Inferior parietal cortex (tissue), 1 donor: ENCODE measurements around the gene PARD3B.

Experiments used
- DNase-seq: peaks from one replicate; pipeline ENCODE4 v3.0.0-alpha.2; 2016; ENCODE audit errors: extremely low spot score

The PARD3B gene

DNA sequence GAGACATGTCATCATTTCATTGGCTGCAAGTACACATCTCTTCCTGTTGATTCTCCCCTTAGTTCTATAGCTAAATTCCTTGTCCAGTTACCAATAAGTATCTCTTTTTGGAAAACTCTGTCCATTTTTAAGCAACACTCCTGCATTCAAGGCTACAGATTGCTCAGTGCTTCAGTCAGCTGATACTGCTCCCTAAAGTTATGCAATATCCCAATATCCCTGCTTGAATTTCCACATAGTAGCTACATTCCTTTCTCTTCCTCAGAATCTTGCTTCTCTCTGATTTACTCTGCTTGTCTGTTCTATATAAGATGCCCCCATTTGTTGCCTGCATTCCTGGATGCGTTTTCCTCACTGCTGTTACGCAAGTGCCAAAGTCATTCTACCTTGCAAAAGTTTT lies 109.8 kb downstream of the PARD3B start:
- DNase-seq = no peak

DNA sequence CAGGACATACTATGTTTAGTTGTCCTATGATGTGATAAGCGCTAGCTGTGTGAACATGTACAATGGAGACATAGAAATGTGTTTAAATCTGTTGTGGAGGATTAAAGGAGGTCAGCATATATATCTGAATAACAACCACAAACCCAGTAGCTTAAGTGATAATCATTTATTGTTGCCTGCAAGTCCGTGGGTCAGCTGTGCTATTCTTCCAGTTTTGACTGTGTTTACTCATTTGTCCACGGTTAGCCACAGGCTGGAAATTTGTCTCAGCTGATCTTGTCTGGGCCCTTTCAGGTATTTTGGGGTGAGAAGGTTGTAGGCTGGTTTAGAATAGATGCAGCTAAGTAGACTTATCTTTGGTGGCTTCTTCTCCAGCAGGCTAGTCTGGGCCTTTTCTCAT lies 110.4 kb downstream of the PARD3B start:
- no peak for DNase-seq

DNA sequence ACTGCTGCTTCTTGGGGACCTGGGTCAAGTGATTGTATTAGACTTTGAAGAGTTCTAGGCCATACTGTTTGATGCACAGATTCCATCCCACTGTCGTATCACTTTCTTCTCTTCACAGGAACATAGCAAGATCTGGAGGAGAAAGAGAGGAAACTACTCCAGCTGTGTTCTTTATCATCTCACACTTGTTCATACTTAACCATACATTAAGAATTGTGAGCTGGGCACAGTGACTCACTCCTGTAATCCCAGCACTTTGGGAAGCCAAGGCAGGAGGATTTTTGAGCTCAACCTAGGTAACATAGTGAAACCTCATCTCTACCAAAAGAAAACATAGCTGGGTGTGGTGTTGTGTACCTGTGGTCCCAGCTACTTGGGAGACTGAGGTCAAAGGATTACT lies 111.7 kb downstream of the PARD3B start:
- no peak for DNase-seq

DNA sequence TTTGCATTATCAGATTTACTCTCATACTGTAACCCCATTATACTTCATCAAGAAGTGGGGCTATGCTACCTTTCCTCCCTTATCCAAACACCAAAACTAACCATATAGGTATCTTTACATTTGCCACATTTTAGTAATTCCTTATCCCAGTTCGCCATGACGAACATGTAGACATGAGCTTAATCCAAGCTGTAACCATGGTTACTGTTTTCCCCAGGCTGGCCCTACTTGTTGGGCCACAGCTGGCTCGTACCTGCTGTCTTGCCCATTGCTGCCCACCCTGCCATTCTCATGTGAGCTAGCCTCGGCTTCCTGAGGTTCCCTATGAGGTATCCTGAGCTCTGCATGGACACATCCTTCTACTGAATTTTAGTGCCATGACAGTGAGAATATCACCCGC lies 117.7 kb downstream of the PARD3B start:
- DNase-seq = no peak

DNA sequence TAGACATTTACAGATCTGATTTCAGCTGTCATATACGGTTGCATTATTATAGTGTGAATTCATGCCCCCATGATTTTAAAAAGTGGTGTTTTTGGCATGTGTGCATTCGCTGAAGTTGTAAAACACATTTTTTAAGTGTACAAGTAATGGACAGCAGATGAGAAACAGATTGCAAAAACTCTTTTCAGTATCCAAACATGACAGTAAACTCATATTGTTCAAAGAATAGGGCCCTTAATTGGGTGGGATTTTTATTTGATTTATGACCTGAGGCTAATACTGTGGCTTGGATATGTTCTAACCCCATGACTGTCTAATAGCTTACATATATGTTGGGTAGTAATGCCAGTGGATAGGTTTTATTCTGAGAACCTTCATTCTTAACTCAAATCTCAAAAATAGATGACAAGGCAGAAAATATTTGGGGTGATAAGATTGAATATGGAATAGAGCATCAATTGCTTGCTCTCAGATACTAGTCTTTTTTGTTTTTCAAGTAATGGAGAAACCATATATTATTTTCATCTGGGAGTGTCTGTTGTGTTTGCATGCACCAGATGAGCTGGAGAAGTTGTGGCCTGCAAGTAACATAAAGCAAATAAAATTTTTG lies 118.6 kb downstream of the PARD3B start:
- DNase-seq = no peak

DNA sequence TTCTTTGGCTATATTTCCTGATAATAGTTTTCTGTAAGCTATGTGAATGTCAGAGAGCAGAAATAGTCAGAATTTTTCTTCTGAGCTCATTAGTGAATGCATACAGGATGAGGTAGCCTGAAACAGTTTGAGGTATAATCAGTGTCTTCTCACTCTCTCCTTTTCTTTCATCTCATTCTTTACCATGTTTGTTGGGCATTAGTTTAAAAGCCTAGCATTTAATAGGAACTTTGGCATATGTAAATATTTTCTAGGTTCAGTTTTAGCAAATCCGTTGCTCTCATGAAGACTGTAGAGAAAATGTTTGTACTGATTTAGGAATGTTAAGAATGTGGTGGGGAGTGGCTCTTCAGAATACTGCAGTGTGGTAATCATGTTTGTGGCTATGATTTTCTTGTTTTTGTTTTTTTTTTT lies 119.4 kb downstream of the PARD3B start:
- no peak for DNase-seq

DNA sequence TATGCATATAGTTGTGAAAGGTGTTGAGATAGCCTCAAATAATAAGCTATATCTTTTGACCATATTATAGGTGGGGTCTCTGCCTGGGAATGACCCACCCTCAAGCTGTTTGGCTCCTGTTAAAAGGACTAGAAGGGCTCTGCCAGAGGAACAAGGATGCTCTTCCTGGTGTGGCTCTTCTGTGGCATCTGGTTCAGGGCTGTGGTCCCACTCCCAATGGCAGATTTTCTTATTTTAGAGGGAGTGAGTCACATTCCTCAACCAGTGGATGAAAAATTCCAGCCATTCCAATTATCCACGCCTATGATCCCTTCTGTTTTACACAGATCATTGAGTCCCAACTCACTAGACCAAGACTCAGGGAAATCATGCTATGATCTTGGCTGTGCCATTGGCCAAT lies 119.9 kb downstream of the PARD3B start:
- no peak for DNase-seq

DNA sequence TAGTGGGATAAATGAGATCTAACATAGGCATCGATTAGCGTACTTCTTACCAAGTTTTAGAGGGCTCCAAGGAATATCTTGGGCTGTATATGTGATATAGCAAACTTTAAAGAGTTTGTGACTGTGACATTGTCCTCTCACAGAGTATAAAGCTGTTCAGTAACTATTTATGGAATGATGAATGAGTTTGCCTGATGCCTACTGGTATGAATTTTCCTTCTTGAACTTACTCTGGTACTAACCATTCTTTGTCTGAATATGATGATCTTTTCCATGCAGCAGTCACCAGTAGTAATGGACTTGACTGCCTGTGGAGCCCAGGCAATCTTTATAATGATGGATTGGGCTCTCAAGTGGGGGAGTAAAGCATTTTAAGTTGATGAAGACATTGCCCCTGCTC lies 120.5 kb downstream of the PARD3B start:
- DNase-seq = no peak

DNA sequence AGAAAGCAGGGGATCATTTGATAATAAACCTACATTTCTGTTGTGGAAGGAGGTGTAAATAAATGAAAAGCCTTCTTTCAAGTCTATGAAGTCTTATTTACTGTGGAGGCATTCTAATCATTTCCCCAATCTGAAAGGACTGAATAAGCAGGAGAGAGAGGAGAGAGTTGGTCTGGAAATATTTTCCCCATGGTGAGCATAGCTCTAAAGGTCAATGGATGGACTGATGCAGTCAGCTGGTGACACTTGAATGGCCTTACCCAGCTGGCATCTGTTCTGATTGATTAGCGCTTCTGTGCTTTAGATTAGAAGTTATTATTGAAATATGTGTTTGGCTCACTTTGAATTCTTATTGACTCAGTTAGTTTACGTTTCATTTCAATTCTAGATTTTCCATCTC lies 122.7 kb downstream of the PARD3B start:
- DNase-seq = no peak

DNA sequence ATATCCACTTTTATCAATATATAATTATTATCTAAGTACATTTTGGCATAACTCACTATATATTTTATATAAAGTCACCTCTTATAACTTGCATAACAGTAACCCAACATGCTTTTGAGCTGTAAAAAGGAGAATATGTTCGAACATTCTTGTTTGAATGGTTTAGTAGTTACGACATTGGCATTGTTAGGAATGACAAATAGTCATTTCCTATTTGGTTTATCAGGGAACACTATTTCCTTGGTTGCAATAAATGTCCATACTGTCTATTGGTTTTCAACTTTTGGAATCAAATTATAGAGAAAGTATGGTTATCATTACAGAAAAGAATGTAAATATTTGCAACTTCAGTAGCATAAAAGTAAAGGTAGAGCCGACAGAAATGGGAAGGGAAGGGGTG lies 124.1 kb downstream of the PARD3B start:
- DNase-seq = no peak

DNA sequence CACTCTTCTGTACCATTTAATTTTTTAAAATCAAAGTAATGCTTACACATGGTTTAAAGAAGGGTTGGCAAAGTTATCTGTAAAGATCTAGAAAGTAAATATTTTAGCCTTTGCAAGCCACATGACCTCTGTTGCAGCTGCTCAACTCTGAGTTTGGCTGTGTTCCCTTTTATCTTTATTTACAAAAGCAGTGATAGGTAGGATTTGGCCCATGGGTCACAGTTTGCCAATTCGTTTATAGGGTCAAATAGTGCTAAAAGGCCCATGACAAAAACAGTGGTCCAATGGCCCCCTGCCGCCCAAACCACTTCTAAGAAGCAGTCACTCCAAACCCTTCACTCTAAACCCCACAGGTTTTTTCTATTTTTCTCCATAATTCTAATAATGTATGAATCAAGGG lies 124.8 kb downstream of the PARD3B start:
- no peak for DNase-seq

DNA sequence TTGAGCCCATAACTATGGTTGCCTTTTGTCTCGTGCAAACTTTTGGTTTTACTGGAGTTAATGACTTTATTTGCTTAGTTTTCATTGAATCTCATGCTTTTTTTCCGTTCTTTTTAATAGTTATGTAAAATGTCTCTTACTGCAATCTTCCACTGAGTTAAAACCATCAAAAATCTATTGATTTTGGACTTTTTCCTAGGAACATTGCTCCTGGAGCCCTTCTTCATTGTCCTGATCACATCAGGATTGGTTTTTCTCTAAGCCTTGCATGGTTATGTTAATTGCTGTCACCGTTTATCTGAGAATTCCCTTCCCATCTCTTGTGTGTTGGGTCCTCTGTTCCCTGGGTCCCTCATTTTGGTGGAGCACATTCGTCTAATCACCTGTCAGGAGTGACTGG lies 125.5 kb downstream of the PARD3B start:
- DNase-seq = no peak

DNA sequence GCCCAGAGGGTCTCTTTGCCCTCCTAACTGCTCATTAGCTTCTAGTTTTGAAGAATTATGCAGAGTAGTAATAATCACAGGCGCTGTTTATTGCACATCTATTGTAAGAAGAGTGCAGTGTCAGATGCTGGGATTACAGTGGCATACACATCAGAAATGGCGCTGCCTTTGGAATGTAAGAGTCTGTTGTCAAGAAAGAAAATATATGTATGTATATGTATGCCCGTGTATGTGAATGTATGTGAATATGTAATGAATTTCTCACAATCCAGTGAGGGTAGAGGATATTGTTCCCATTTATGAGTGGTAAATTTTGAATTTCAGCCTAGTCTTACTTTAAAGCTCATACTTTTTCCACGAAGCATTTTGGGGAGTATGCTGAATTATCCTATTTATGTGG lies 127.5 kb downstream of the PARD3B start:
- DNase-seq = no peak

DNA sequence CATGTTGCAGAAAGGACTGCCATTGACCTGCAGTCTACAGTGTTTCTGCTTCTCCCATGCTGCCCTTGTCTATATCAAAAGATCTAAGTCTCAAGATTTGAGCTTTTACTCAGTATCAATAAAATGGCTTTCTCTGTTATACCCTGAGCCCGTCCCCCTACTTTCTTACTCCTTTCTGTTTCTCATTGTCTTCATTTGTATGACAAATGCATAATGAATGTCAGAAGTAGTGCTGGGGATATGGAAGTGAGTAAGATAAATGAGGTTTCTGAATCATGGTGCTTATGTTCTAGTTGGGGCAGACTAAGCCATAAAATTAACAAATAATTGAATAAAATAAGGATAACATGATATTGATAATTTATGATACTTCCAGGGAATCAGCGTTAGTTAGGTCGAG lies 128.6 kb downstream of the PARD3B start:
- DNase-seq = no peak

DNA sequence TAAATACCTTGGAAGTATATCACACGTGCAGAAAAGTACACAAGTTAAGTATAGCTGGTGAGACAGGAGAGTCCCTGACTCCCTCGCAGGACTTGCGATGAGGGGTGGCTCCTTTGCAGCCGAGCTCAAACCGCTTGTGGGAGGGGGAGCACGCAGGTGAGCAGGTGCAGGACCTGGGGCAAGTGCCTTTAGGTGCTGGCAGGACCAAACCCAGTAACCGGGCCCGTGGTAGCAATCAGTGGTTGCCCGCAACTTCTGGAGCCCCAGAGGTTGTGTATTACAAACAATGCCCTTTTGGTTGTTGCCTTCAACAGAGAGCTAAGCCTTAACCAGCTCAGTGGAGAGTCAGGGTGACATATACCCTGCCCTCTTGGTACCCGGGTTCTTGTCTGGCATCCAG lies 132.8 kb downstream of the PARD3B start:
- DNase-seq = no peak

DNA sequence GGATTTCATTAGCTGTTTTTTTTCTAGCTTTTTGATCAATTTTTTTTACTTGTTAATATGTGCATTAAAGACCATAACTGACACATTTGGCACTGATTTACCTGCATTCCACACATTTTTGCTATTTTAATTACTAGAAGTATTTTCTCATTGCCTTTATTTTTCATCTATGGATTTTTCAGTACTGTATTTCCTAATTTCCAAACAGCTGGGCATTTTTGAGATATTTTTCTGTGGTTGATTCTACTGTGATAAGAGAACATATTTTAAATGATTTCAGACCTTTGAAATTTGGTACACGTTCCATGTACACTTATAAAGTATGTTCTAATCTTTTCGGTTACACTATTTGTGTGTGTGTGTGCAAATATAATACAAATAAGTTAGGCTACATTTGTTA lies 135.3 kb downstream of the PARD3B start:
- DNase-seq = no peak

DNA sequence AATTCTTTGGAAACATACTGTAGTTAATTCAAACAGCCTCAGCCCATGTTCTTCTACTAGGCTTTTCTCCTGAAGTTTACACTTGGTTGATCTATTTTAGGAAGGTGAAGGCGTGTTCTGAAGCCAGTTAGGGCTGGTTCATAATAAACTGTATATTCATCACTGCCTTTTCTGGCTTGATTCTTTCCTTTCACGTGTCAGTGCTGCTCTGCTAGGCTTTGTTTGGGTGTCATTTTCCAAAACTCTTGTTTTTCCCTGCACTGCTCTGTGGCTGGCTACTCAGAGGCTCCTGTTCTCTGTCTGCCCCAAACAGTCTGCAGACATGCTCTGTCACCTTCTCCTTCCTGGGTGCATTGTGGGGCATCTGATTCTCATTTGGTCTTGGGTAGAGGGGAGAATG lies 136.1 kb downstream of the PARD3B start:
- DNase-seq = no peak

DNA sequence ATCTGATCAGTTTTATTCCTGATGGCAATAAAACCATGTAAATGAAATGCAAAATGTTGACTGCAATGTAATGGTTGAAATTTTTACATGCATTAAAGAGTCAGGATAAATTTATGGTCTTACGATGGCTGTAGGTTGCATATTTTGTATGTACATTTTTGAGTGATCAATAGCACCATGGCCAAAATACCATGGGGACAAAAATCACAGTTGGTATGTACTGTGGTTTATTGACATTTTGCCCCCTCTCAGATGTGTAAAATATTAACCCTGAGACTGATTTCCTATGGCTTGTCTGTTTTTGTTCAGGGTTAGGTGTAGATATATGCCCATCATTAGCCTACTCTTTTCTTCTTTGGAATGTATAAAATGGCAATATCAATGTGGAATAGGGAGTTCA lies 138.1 kb downstream of the PARD3B start:
- DNase-seq = no peak

DNA sequence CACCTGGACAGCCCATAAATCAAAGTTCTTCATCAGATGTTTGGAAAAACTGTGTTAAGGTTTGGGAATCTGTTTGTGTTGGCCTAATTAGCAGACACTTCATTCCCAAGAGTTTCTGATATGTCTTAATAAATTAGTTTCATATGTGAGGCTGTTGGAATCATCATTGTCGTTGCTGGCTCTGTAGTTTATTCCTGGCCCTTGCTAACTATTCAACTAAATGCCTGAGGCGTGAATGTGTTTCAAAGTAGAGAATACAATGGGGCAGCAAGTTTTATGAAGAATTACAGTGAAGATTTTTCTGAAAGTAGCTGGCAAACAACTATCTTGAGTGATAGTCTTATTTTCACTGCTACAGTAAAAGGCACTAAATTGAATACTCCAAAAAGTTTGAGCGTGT lies 141.1 kb downstream of the PARD3B start:
- DNase-seq = no peak

DNA sequence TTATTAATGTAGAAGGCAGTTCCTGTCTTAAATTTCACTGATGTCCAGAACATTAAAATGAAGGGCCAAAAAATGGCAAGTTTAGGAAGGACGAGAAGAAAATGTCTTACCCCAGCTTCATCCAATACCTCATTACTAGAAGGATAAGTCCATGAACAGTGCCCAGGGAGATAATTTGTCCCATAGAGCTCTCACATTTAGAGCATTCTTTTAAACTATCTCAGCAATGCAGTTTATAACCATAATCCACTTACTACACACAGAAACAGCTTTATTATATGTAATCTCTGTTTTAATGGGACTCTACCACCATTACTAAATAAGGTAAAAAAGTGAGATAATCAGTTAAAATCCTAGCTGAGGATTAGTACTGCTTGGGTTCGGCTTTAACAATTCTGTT lies 142.5 kb downstream of the PARD3B start:
- DNase-seq = no peak

DNA sequence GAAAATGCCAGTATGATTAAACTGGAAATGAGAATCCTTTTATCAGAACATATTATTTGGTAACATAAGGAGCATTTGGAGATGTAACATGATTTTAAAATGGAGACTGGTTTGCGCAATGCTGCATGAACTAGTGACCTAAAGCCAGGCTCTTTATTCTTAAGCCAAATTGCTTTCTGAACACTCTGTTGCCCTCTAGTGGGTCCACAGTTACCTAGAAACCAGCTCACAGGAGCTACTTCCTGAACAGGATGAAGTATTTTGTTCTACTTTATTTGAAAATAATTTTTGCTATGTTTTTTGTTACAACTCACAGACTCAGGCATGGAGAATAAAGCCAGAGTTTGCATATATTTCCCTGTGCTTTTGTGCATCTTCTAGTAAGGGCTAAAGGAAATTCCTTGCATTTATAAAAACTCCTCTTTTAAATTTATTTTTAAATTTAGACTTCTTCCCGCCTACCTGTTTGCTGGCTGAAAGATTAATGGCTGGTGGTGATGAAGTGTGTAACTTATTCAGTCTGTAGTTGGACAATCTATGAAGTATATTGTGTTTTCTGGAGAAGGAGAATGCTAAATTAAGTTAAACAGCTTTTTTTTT lies 146.7 kb downstream of the PARD3B start:
- peak; percentile 63 for DNase-seq

DNA sequence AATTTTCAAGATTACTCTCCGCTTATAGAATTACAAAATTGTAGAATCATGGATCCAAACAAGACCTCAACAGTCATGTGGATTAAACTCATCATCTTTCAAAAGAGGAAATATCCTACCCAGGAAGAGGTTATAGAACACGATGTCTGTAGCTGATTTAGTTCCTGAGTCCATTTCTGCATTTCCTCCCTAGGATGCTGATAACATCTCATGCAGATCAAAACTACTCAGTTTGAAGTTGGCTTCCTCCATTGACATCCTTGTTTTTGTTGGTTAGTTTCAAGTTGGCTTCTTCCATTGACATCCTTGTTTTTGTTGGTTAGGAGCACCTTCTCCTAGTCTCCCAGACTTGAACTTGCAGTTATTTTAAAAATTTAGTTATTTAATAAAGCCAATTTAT lies 147.5 kb downstream of the PARD3B start:
- DNase-seq = no peak

DNA sequence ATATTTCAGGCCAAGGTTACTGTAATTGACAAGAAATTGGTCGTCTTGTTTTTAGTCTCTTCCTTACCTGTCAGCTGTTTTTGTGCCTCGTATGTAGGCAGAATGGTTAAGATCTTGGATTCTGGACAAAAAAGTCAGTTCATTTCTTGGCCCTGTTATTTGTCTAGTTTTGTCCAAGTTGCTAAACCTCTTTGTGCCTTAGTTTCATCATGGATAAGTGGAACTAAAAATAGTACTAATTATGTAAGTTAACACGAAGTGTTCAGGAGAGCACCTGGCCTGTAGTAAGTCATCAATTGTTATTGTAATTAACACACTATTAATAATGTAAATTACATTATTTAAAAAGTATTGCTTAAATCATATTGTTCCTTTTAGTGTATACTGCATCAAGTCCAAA lies 148.0 kb downstream of the PARD3B start:
- no peak for DNase-seq

DNA sequence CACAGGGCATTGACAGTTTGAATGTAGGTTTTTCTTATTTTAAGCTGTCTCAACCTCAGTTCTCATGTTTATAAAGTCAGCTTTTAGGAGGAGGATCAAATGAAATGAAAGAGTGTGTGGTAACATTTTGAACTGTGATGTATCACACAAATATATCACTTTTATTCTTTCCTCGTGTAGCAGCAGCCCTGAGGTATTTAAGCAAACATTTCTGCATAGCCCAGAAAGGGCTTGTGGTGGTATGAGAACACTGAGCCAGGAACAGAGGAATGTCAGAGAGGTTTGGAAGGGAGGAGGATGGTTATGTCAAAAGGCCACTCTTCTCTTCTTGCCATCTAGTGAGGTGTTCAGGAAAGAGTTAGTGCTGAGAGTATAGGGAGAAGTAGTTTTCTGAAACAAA lies 150.2 kb downstream of the PARD3B start:
- no peak for DNase-seq
